GM10847 (cell line): ENCODE measurements around the gene MACROD2.

Experiments
- POLR2A ChIP-seq: IDR thresholded peaks from 2 replicates; pipeline ENCODE4 v1.6.1; 2011; ENCODE audit not compliant: insufficient read length; ENCODE audit errors: extremely low read depth

MACROD2 gene

GRCh38 chr20:15862178-15862577, 1866.9 kb downstream of the MACROD2 start:
- TF ChIP-seq POLR2A: no peak

- no peak for TF ChIP-seq POLR2A
Measured at GRCh38 chr20:15863735-15864134, 1868.4 kb downstream of the MACROD2 start.

DNA sequence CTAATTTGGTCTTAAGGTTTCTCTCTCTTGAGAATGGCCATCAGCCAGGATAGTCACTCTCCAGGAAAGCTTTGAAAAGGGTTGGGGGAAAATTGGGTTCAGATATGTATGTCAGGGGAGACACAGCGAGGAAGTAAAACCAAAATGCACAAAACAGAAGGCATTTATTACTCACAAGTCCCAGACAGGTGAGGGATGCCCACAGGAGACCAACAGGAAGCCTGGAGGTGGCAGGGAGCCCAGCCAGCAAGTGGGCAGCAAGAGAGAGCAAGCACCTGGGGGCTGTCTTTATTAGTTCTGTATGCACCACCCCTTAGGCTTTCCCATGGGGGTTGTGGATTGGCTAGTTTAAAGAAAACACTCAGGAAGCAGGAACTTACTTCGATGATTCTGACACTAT, 1870.2 kb downstream of the MACROD2 start:
- TF ChIP-seq POLR2A: no peak

DNA sequence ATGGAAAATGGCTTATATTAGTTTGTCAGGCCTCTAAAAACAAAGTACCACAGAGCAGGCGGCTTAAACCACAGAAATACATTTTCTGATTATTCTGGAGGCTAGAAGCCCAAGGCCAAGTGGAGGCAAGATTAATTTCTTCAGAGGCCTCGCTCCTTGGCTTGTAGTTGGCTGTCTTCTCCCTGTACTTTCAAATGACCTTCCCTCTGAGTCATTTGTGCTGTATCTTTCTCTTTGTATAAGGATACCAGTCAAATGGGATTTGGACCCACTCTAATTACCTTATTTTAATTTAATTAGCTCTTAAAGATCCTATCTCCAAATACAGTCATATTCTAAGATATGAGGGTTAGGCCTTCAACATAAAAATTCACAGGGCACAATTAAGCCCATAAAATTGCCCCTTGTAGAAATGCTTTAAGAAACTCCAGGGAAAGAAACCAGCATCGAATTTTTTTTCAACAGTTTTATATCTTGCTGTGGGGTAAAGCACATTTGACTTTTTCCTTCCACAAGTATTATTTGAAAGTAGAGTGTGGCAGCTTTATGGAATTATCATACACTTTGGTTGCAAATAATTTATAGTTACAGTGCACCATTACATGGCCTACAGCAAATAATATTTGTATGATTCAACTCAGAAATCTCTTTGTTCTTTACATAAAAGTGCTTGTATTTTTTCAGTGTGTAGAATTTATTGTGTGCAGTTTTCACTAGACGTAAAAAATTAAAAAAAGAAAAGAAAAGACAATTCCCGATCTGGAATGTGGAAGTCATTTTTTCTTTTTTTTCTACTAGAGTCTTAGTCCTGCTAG, 1871.8 kb downstream of the MACROD2 start:
- no peak for TF ChIP-seq POLR2A

- TF ChIP-seq POLR2A: no peak
Measured at GRCh38 chr20:15867899-15868298, 1872.6 kb downstream of the MACROD2 start.

GRCh38 chr20:15875446-15875845, 1880.1 kb downstream of the MACROD2 start:
- TF ChIP-seq POLR2A: no peak

DNA sequence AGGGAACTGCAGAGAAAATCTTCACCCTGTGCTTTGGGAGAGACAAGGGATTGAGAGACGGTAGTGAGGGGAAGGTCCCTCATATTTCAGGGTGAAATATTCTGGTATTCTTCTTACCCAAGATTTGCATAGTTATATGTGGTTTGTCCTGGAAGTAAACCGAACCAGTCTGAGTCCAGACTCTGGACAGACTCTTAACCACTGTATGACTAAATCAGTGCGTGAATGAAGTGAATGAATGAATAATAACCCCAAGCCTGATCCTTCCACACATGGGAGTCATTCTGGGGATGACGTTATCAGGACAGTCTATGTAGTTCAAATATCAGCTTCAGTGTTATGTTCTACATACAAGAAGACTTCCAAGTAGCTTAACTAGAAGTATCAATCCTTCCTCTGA, 1887.2 kb downstream of the MACROD2 start:
- TF ChIP-seq POLR2A: no peak

DNA sequence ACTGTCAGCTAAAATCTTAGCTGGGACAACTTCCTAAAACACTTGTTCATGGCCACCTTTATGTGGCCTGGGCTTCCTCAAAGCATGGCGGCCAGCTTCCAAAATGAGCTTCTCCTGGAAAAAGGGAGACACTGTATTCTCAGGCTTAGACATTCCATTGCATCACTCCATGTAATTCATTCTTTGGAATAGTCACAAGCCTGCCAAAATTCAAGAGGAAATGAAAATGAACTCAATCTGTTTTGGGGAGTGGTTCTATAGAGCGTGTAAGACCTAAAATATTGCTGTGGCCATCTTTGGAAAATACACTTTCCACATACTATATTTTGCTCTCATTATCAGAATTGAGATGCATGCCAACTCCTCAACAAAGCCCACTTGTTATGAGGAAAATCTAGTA, 1890.9 kb downstream of the MACROD2 start:
- TF ChIP-seq POLR2A: no peak

DNA sequence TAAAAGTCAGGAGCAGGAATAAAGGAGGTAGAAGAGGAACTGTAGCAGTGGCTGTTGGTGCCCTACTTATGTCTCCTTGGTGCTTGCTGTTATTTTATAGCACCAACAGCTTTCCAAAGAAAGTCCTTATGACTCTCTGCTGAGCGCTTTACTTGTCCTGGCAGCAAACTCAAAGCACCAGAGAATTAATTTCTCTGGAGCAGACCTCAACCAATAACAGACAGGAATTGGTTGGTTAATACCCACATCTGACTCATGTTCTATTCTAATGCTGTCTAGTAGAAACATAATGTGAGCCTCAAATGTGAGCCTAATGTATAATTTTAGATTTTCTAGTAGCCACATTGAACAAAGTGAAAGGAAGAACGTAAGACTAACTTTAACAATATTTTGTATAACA, 1892.1 kb downstream of the MACROD2 start:
- no peak for TF ChIP-seq POLR2A

DNA sequence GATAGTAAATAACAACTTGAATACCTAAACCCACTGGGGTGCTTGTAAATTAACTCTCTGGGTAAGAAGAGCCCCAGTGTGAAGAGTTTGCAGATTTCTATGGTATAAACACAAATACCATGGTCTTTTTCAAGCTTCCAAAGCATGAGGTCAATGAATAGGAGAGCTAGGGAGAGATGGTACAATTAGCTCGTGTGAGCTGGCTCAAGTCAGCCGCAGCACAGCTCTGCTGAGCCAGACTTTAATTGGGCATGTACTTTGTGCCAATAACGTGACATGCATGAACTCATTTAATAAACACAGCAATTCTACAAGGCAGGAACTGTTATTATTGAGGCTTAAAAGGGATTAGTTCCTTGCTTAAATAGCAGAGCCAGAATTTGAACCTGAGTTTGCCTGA, 1893.7 kb downstream of the MACROD2 start:
- TF ChIP-seq POLR2A: no peak

DNA sequence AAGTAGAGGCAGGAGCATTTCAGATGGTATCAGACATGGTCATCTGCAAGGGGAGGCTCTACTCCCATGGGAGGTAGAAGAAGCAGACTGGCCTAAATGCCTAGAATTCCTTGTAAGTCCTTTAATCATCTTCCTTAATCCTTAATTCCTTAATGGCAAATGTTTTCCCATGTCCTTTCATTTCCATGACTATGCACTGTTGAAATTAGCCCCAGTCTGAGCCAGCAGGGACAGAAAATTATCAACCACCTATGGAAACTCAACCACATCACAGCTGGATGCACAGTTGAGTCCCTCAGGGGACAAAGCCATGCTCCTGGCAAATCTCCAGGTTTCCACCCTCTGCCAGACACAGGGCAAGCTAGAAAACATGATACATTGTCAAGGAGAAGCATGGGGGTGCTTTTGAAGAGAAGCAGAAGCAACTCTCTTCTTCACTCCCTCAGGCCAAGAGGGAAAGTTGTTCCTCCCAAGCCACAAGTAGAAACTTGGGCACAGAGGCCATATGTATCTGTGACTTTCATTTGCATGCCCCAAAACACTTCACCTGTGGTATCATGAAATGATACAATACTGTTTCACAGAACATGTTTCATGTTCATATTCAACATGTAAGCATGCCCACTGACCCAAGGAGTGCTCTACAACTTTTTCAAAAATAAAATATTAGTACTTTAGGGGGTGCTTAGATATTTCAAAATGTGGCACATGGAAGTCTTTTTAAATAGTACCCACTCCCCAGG, 1894.4 kb downstream of the MACROD2 start:
- TF ChIP-seq POLR2A: no peak

GRCh38 chr20:15890407-15890982, 1895.2 kb downstream of the MACROD2 start:
- TF ChIP-seq POLR2A: no peak

DNA sequence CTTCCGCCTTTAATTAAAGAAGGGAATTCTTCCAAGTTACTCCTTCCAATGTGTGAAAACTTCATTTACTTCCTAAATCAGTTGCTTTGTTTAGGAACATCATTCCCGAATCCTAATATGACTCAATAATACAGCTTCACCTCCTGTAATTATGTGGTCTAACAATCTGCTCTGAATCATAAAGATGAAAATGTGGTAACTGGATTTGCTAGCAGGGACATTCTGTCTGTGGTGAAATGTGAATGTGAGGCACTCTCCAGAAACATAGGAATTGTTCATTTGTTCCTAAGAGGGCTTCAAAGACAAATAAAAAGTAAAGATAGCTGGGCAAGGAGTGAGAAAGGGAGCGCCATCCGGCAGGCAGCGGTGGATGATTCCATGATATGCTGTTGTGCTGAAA, 1899.8 kb downstream of the MACROD2 start:
- TF ChIP-seq POLR2A: no peak

GRCh38 chr20:15895560-15896084, 1900.3 kb downstream of the MACROD2 start:
- no peak for TF ChIP-seq POLR2A

- no peak for TF ChIP-seq POLR2A
Measured at GRCh38 chr20:15899967-15900366, 1904.7 kb downstream of the MACROD2 start.

GRCh38 chr20:15900443-15900842, 1905.1 kb downstream of the MACROD2 start:
- no peak for TF ChIP-seq POLR2A
